PC-3 (cell line): Measurements from ENCODE around the gene ZC3H12C.

Experiments used
- CTCF ChIP-seq: fragments of 300-600 bp; sonication (generic); conservative IDR thresholded peaks from 2 replicates; pipeline ENCODE4 v1.5.1; 2017; ENCODE audit warnings: antibody characterized with exemption, low read depth, mild to moderate bottlenecking, low read length
- EZH2 ChIP-seq: fragments of 300-600 bp; sonication (generic); IDR thresholded peaks from one replicate; pipeline ENCODE4 v1.6.1; 2017; ENCODE audit warnings: antibody characterized with exemption, mild to moderate bottlenecking, low read length; ENCODE audit not compliant: unreplicated experiment
- EZH2phosphoT487 ChIP-seq: fragments of 300-600 bp; sonication (generic); IDR thresholded peaks from 2 replicates; pipeline ENCODE4 v1.6.1; 2018; ENCODE audit warnings: mild to moderate bottlenecking, antibody characterized with exemption, low read length, borderline replicate concordance

- no peak for TF ChIP-seq EZH2phosphoT487
- no peak for TF ChIP-seq CTCF
- TF ChIP-seq EZH2: no peak
These were observed 2.4 kb downstream of the ZC3H12C start for GRCh38 chr11:110095554-110095953.
